CD14-positive monocyte (primary cell): ENCODE measurements around the gene TNNI2. TPM values are rescaled to one million over a fixed set of nuclear protein-coding genes. Genes with fewer than 3 reads are reported as not detected.
A peak's percentile ranks its signal among the peaks of the same experiment; 100 is the strongest.

ENCODE experiments used
- DNase-seq, 3 donors: peaks; one replicate each; pipeline ENCODE4 v3.0.0-alpha.2; 2011 to 2022
- H2AFZ ChIP-seq: 2 replicates; pipeline ENCODE4 v1.6.0; 2012; ENCODE audit warnings: mild to moderate bottlenecking, low read depth, low read length, inconsistent platforms; ENCODE audit not compliant: insufficient read depth, poor library complexity, severe bottlenecking
- H3K27ac ChIP-seq, 2 donors: 1 replicate in 1 of 2; 2 replicates in 1 of 2; pipeline ENCODE4 v1.5.1; 2012 to 2013; ENCODE audit warnings: low read length in 2 of 2, control low read depth in 1 of 2, inconsistent platforms in 1 of 2, low read depth in 1 of 2, mild to moderate bottlenecking in 1 of 2
- H3K27me3 ChIP-seq, 2 donors: one replicate each; pipeline versions ENCODE4 v1.6.0 to v1.6.1; 2011 to 2013; ENCODE audit warnings: low read length in 2 of 2; ENCODE audit not compliant: control insufficient read depth in 2 of 2, insufficient read depth in 2 of 2
- H3K36me3 ChIP-seq, 2 donors: replicated peaks in 1 of 2; 1 replicate in 1 of 2; 2 replicates in 1 of 2; pipeline versions ENCODE4 v1.5.1 to v1.6.1; 2012 to 2013; ENCODE audit warnings: low read length in 2 of 2, control low read depth in 1 of 2, inconsistent platforms in 1 of 2, mild to moderate bottlenecking in 1 of 2; ENCODE audit not compliant: insufficient read depth in 2 of 2, control insufficient read depth in 1 of 2
- H3K4me1 ChIP-seq, 2 donors: 1 replicate in 1 of 2; 2 replicates in 1 of 2; pipeline versions ENCODE4 v1.5.1 to v1.6.1; 2012 to 2013; ENCODE audit warnings: low read length in 2 of 2, control low read depth in 1 of 2, inconsistent platforms in 1 of 2, mild to moderate bottlenecking in 1 of 2, moderate library complexity in 1 of 2; ENCODE audit not compliant: insufficient read depth in 2 of 2, control insufficient read depth in 1 of 2
- H3K4me2 ChIP-seq: replicated peaks from 2 replicates; pipeline ENCODE3; 2012; ENCODE audit warnings: low read length, moderate library complexity, mild to moderate bottlenecking; ENCODE audit not compliant: poor library complexity, severe bottlenecking; ENCODE audit errors: extremely low read depth
- H3K4me3 ChIP-seq, 3 experiments: fragments of 200-600 bp in 1 of 3; sonication (generic) in 1 of 3; replicated peaks in 1 of 3; 1 replicate in 2 of 3; 2 replicates in 1 of 3; pipeline ENCODE4 v1.5.1; 2011 to 2013; ENCODE audit warnings: low read length in 3 of 3, mild to moderate bottlenecking in 3 of 3, control low read depth in 2 of 3, low read depth in 2 of 3, inconsistent platforms in 1 of 3, moderate library complexity in 1 of 3
- H3K79me2 ChIP-seq: 2 replicates; pipeline ENCODE4 v1.6.0; 2012; ENCODE audit warnings: mild to moderate bottlenecking, control low read depth, inconsistent platforms, low read length, moderate library complexity; ENCODE audit not compliant: insufficient read depth
- H3K9ac ChIP-seq: 2 replicates; pipeline ENCODE4 v1.6.0; 2017; ENCODE audit warnings: low read length, mild to moderate bottlenecking; ENCODE audit not compliant: insufficient read depth, poor library complexity, severe bottlenecking
- H3K9me3 ChIP-seq, 2 donors: replicated peaks in 1 of 2; 1 replicate in 1 of 2; 2 replicates in 1 of 2; pipeline versions ENCODE4 v1.5.1 to v1.6.1; 2012 to 2013; ENCODE audit warnings: low read length in 2 of 2, control low read depth in 1 of 2; ENCODE audit not compliant: control insufficient read depth in 1 of 2, insufficient read depth in 1 of 2
- H4K20me1 ChIP-seq: 2 replicates; pipeline ENCODE4 v1.6.0; 2012; ENCODE audit warnings: mild to moderate bottlenecking, low read length, control low read depth, moderate library complexity; ENCODE audit not compliant: insufficient read depth
- H3K27ac Mint-ChIP-seq, 7 donors: one replicate each; pipeline ENCODE4 v1.8.0; 2020; ENCODE audit warnings: mild to moderate bottlenecking in 7 of 7, mixed read lengths in 7 of 7, moderate library complexity in 6 of 7, inconsistent platforms in 2 of 7
- H3K27me3 Mint-ChIP-seq, 3 donors: one replicate each; pipeline ENCODE4 v1.8.0; 2021 to 2022; ENCODE audit warnings: low read depth in 3 of 3, mild to moderate bottlenecking in 3 of 3, mixed read lengths in 3 of 3, moderate library complexity in 3 of 3, inconsistent platforms in 1 of 3
- H3K36me3 Mint-ChIP-seq, 2 donors: one replicate each; pipeline ENCODE4 v1.8.0; 2020; ENCODE audit warnings: mixed read lengths in 2 of 2, inconsistent platforms in 1 of 2, mild to moderate bottlenecking in 1 of 2
- H3K4me1 Mint-ChIP-seq: one replicate; pipeline ENCODE4 v1.8.0; 2020; ENCODE audit warnings: mild to moderate bottlenecking, mixed read lengths
- H3K4me3 Mint-ChIP-seq, 2 donors: one replicate each; pipeline ENCODE4 v1.8.0; 2020; ENCODE audit warnings: mild to moderate bottlenecking in 2 of 2, mixed read lengths in 2 of 2, moderate library complexity in 1 of 2
- H3K9me3 Mint-ChIP-seq, 7 donors: one replicate each; pipeline ENCODE4 v1.8.0; 2020 to 2022; ENCODE audit warnings: mixed read lengths in 7 of 7, mild to moderate bottlenecking in 6 of 7, moderate library complexity in 6 of 7, inconsistent platforms in 2 of 7
- WGBS: methylation state at CpG from one replicate; pipeline ENCODE4 v1.1.5; 2013; ENCODE audit warnings: missing lambda C conversion rate; ENCODE audit not compliant: insufficient coverage; 5-methylcytosine and 5-hydroxymethylcytosine counted together
- intact Hi-C, 2 donors: fragments of 100-400 bp; cut with micrococcal nuclease; formaldehyde crosslinking; loops; one replicate each; pipeline versions ENCODE4 v1.15.0 to v1.15.1; 2023
- polyA plus RNA-seq, 3 donors: library from polyadenylated mRNA; depleted of rRNA in 1 of 3; unstranded in 2 of 3; stranded (reverse) in 1 of 3; fragments of 300-500 nt in 2 of 3; fragments of >200 nt in 1 of 3; fragmentation: Illumina TruSeq in 2 of 3; gene quantifications; 1 replicate in 2 of 3; 2 replicates in 1 of 3; pipeline ENCODE4 v1.2.3, GENCODE V29; 2012 to 2021
- TF ChIP-seq, protein P1 (sequence below): fragments of 200-600 bp; IDR thresholded peaks from one replicate; pipeline ENCODE4 v1.8.0; 2022; ENCODE audit warnings: antibody characterized with exemption, mild to moderate bottlenecking

The TNNI2 gene
- polyA plus RNA-seq, 3 donors: 11.4 to 45.8 (median 11.7) TPM

- H4K20me1 ChIP-seq: peaks cover 98% of the 10 kb centered on the region
- H3K4me3 ChIP-seq: no peak overlapping the region
These were observed 32.1 kb downstream of the TNNI2 start for GRCh38 chr11:1870721-1871466.

GRCh38 chr11:1871531-1871930 lies 32.8 kb downstream of the TNNI2 start:
- H3K4me3 Mint-ChIP-seq: no peak overlapping the region
- no peak overlapping the region for H3K27ac Mint-ChIP-seq
- Histone ChIP-seq H3K4me1 (peaks cover 7 to 45% of the 10 kb centered on the region in 2 donors), H3K4me3 (no peak overlapping the region), H3K9ac (no peak overlapping the region), H3K9me3 (no peaks in the 10 kb centered on the region), H3K36me3 (peaks cover 25 to 51% of the 10 kb centered on the region in 2 donors), H3K27ac (no peak overlapping the region), H3K4me2 (no peak overlapping the region), H2AFZ (no peak overlapping the region), H3K79me2 (peaks cover 88% of the 10 kb centered on the region), H4K20me1 (peaks cover 98% of the 10 kb centered on the region), H3K27me3 (no peaks in the 10 kb centered on the region)
- no peak for DNase-seq
- 96% methylated on average over 15 of the region's 15 CpGs for WGBS
- peaks cover 0 to 2% (median 0%) of the 10 kb centered on the region in 7 donors for H3K9me3 Mint-ChIP-seq
- peaks cover 44 to 63% of the 10 kb centered on the region in 2 donors for H3K36me3 Mint-ChIP-seq
- TF ChIP-seq, protein P1, sequence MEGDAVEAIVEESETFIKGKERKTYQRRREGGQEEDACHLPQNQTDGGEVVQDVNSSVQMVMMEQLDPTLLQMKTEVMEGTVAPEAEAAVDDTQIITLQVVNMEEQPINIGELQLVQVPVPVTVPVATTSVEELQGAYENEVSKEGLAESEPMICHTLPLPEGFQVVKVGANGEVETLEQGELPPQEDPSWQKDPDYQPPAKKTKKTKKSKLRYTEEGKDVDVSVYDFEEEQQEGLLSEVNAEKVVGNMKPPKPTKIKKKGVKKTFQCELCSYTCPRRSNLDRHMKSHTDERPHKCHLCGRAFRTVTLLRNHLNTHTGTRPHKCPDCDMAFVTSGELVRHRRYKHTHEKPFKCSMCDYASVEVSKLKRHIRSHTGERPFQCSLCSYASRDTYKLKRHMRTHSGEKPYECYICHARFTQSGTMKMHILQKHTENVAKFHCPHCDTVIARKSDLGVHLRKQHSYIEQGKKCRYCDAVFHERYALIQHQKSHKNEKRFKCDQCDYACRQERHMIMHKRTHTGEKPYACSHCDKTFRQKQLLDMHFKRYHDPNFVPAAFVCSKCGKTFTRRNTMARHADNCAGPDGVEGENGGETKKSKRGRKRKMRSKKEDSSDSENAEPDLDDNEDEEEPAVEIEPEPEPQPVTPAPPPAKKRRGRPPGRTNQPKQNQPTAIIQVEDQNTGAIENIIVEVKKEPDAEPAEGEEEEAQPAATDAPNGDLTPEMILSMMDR: no peak
- peaks cover 0 to 9% (median 4%) of the 10 kb centered on the region in 3 donors for H3K27me3 Mint-ChIP-seq
- peaks cover 52% of the 10 kb centered on the region for H3K4me1 Mint-ChIP-seq
- intact Hi-C loops: no loop called here

More at GRCh38 chr11:1870721-1871466, 32.1 kb downstream of the TNNI2 start:
- peak overlapping the region in 2 of 7 donors; percentile 42 to 79 for H3K27ac Mint-ChIP-seq
- H3K9me3 Mint-ChIP-seq: peaks cover 0 to 2% (median 0%) of the 10 kb centered on the region in 7 donors
- no peak overlapping the region for H3K4me2 ChIP-seq
- intact Hi-C loops: no loop called here
- TF ChIP-seq, protein P1: no peak
- peaks cover 51 to 66% of the 10 kb centered on the region in 2 donors for H3K36me3 Mint-ChIP-seq
- WGBS: 83% methylated on average over 44 of the region's 50 CpGs
- H3K27me3 ChIP-seq: no peaks in the 10 kb centered on the region
- H3K27me3 Mint-ChIP-seq: peaks cover 0 to 9% (median 4%) of the 10 kb centered on the region in 3 donors
- peaks cover 88% of the 10 kb centered on the region for H3K79me2 ChIP-seq
- DNase-seq: no peak
- H3K4me1 Mint-ChIP-seq: peaks cover 46% of the 10 kb centered on the region
- H3K4me1 ChIP-seq: peaks cover under 1 to 39% of the 10 kb centered on the region in 2 donors
- no peak overlapping the region for H3K9ac ChIP-seq
- no peak overlapping the region for H3K27ac ChIP-seq
- peak overlapping the region in 1 of 2 donors; percentile 57 for H3K4me3 Mint-ChIP-seq
- H2AFZ ChIP-seq: no peak overlapping the region
- H3K36me3 ChIP-seq: peaks cover 30 to 57% of the 10 kb centered on the region in 2 donors
- H3K9me3 ChIP-seq: no peaks in the 10 kb centered on the region
